PFSK-1 (cell line): ENCODE data around the gene RAPGEF2.

ENCODE experiments used
- FOXP2 ChIP-seq: optimal IDR thresholded peaks from 2 replicates; pipeline ENCODE3; 2011; ENCODE audit warnings: borderline replicate concordance, control low read depth, inconsistent platforms; ENCODE audit not compliant: insufficient read depth; ENCODE audit errors: extremely low read length, extremely low read depth
- POLR2AphosphoS5 ChIP-seq: IDR thresholded peaks from 2 replicates; pipeline ENCODE4 v1.6.1; 2012; ENCODE audit warnings: low read depth, mild to moderate bottlenecking, control low read depth, low read length, moderate library complexity
- REST ChIP-seq, 2 experiments: IDR thresholded peaks; 2 replicates each; pipeline versions ENCODE4 v1.6.1 to v1.8.0; 2011 to 2012; ENCODE audit warnings: low read depth in 2 of 2, low read length in 2 of 2, control low read depth in 1 of 2, inconsistent platforms in 1 of 2, mild to moderate bottlenecking in 1 of 2, moderate library complexity in 1 of 2; ENCODE audit not compliant: insufficient read depth in 1 of 2
- SIN3A ChIP-seq: IDR thresholded peaks from 2 replicates; pipeline ENCODE4 v1.6.1; 2012; ENCODE audit warnings: mild to moderate bottlenecking, low read length, moderate library complexity, borderline replicate concordance; ENCODE audit not compliant: insufficient read depth
- TAF1 ChIP-seq: IDR thresholded peaks from 2 replicates; pipeline ENCODE4 v1.6.1; 2012; ENCODE audit warnings: low read length, control low read depth, borderline replicate concordance; ENCODE audit not compliant: insufficient read depth

The RAPGEF2 gene

GRCh38 chr4:159206427-159206871, 103.6 kb downstream of the RAPGEF2 start:
- TF ChIP-seq REST (IDR thresholded peaks at IDR 0.05; ENCODE audit: insufficient read depth in 1 of 2, low read depth in 2 of 2, low read length in 2 of 2) (no peak), TAF1 (no peak), POLR2AphosphoS5 (no peak)

GRCh38 chr4:159209249-159209648, 106.4 kb downstream of the RAPGEF2 start:
- TF ChIP-seq SIN3A (no peak), REST (IDR thresholded peaks at IDR 0.05; ENCODE audit: insufficient read depth in 1 of 2, low read depth in 2 of 2, low read length in 2 of 2) (no peak), TAF1 (no peak), POLR2AphosphoS5 (no peak), FOXP2 (no peak)

- no peak for TF ChIP-seq SIN3A
- no peak for TF ChIP-seq REST (IDR thresholded peaks at IDR 0.05; ENCODE audit: insufficient read depth in 1 of 2, low read depth in 2 of 2, low read length in 2 of 2)
- TF ChIP-seq TAF1: no peak
- TF ChIP-seq POLR2AphosphoS5: no peak
- TF ChIP-seq FOXP2: no peak
Observed at GRCh38 chr4:159210975-159211374, 108.1 kb downstream of the RAPGEF2 start.

- TF ChIP-seq FOXP2: no peak
- no peak for TF ChIP-seq POLR2AphosphoS5
- no peak for TF ChIP-seq SIN3A
- TF ChIP-seq REST (IDR thresholded peaks at IDR 0.05; ENCODE audit: insufficient read depth in 1 of 2, low read depth in 2 of 2, low read length in 2 of 2): no peak
- no peak for TF ChIP-seq TAF1
Observed at GRCh38 chr4:159212675-159213293, 109.9 kb downstream of the RAPGEF2 start.

- no peak for TF ChIP-seq SIN3A
- TF ChIP-seq FOXP2: no peak
- TF ChIP-seq TAF1: no peak
- TF ChIP-seq POLR2AphosphoS5: no peak
- TF ChIP-seq REST (IDR thresholded peaks at IDR 0.05; ENCODE audit: insufficient read depth in 1 of 2, low read depth in 2 of 2, low read length in 2 of 2): no peak
Observed at GRCh38 chr4:159216834-159217233, 114.0 kb downstream of the RAPGEF2 start.
